NT2/D1 (cell line): ENCODE results near the gene IL15RA.

Experiments used
- SUZ12 ChIP-seq: IDR thresholded peaks from 2 replicates; pipeline ENCODE4 v1.6.1; 2011; ENCODE audit not compliant: insufficient read length, insufficient read depth; ENCODE audit errors: extremely low read depth
- YY1 ChIP-seq: IDR thresholded peaks from 2 replicates; pipeline ENCODE4 v1.6.1; 2011; ENCODE audit not compliant: insufficient read length, insufficient read depth
- ZNF274 ChIP-seq: IDR thresholded peaks from 2 replicates; pipeline ENCODE4 v1.6.1; 2011; ENCODE audit warnings: mild to moderate bottlenecking, low read depth, low read length

DNA sequence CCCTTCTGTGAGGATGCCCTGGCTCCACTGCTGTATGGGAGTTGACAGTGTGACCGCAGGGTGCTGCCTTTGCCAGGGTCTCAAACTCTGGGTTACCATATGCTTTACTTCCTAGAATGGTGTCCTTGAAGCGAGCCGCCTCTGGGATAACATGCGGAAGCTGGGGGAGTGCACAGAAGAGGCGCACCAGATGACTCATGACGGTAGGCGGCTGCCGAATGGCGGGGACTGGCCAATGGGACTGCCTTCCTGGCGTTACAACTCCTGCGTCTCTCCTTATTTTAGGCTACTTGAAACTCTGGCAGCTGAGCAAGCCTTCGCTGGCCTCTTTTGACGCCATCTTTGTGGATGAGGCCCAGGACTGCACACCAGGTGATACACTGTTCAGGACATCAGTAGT is 60.0 kb downstream of the IL15RA start:
- TF ChIP-seq ZNF274 (no peak), SUZ12 (no peak), YY1 (no peak)
